HepG2 (cell line): ENCODE data around the gene RNF222. TPM values are rescaled to one million over a fixed set of nuclear protein-coding genes. Genes with fewer than 3 reads are reported as not detected.

Experiments used
- BRD4 ChIP-seq: sonication (generic); formaldehyde crosslinking; IDR thresholded peaks from 2 replicates; pipeline ENCODE4 v1.4.0; 2020; ENCODE audit warnings: missing genetic modification reagents
- CREB1 ChIP-seq, 2 experiments: fragments of 450-650 bp in 1 of 2; IDR thresholded peaks; 2 replicates each; pipeline ENCODE4 v1.6.1; 2016 to 2017; ENCODE audit warnings: control low read depth in 1 of 2, mild to moderate bottlenecking in 1 of 2, missing compliant biosample characterization in 1 of 2, missing genetic modification characterization in 1 of 2
- ELF4 ChIP-seq: sonication (generic); formaldehyde crosslinking; IDR thresholded peaks from 2 replicates; pipeline ENCODE4 v1.5.0; 2020; ENCODE audit warnings: missing genetic modification reagents, mild to moderate bottlenecking, moderate library complexity, borderline replicate concordance
- GATA4 ChIP-seq: sonication (generic); IDR thresholded peaks from 2 replicates; pipeline ENCODE4 v1.6.1; 2016; ENCODE audit warnings: antibody characterized with exemption, low read depth, borderline replicate concordance
- GTF3A ChIP-seq: sonication (generic); formaldehyde crosslinking; conservative IDR thresholded peaks from 2 replicates; pipeline ENCODE4 v1.4.0; 2020; ENCODE audit warnings: mild to moderate bottlenecking, missing genetic modification reagents
- MXD1 ChIP-seq: sonication (generic); formaldehyde crosslinking; IDR thresholded peaks from 2 replicates; pipeline ENCODE4 v1.4.0; 2020; ENCODE audit warnings: mild to moderate bottlenecking, missing genetic modification reagents
- NFAT5 ChIP-seq: sonication (generic); formaldehyde crosslinking; IDR thresholded peaks from 2 replicates; pipeline ENCODE4 v1.4.0; 2020; ENCODE audit warnings: missing genetic modification reagents
- NFKB2 ChIP-seq: sonication (generic); formaldehyde crosslinking; IDR thresholded peaks from 2 replicates; pipeline ENCODE4 v1.4.0; 2020; ENCODE audit warnings: missing genetic modification reagents, borderline replicate concordance
- NR2F1 ChIP-seq, 2 experiments: fragments of 450-650 bp in 1 of 2; formaldehyde crosslinking in 1 of 2; IDR thresholded peaks; 2 replicates each; pipeline versions ENCODE4 v1.5.0 to v1.6.1; 2016 to 2020; ENCODE audit warnings: mild to moderate bottlenecking in 1 of 2, missing compliant biosample characterization in 1 of 2, missing genetic modification reagents in 1 of 2, moderate library complexity in 1 of 2
- RELA ChIP-seq: sonication (generic); formaldehyde crosslinking; IDR thresholded peaks from 2 replicates; pipeline ENCODE4 v1.4.0; 2020; ENCODE audit warnings: missing genetic modification reagents
- SMARCE1 ChIP-seq: fragments of 450-650 bp; IDR thresholded peaks from 2 replicates; pipeline ENCODE4 v1.6.1; 2017; ENCODE audit warnings: borderline replicate concordance
- SP140L ChIP-seq: sonication (generic); formaldehyde crosslinking; IDR thresholded peaks from 2 replicates; pipeline ENCODE4 v1.4.0; 2020; ENCODE audit warnings: missing genetic modification reagents, borderline replicate concordance
- TBP ChIP-seq: sonication (generic); formaldehyde crosslinking; IDR thresholded peaks from 2 replicates; pipeline ENCODE4 v1.5.0; 2020; ENCODE audit warnings: missing genetic modification reagents
- ZBED4 ChIP-seq: sonication (generic); formaldehyde crosslinking; IDR thresholded peaks from 2 replicates; pipeline ENCODE4 v1.4.0; 2020; ENCODE audit warnings: missing genetic modification reagents, borderline replicate concordance
- ZFX ChIP-seq: sonication (generic); formaldehyde crosslinking; IDR thresholded peaks from 2 replicates; pipeline ENCODE4 v1.4.0; 2020; ENCODE audit warnings: mild to moderate bottlenecking, low read depth, missing genetic modification reagents, moderate library complexity
- ZNF276 ChIP-seq: sonication (generic); formaldehyde crosslinking; IDR thresholded peaks from 2 replicates; pipeline ENCODE4 v1.4.0; 2020; ENCODE audit warnings: mild to moderate bottlenecking, low read depth, missing genetic modification reagents
- ZNF33B ChIP-seq: sonication (generic); formaldehyde crosslinking; IDR thresholded peaks from 2 replicates; pipeline ENCODE4 v1.5.1; 2020; ENCODE audit warnings: mild to moderate bottlenecking, missing genetic modification reagents
- ZNF367 ChIP-seq: sonication (generic); formaldehyde crosslinking; IDR thresholded peaks from 2 replicates; pipeline ENCODE4 v1.4.0; 2020; ENCODE audit warnings: missing genetic modification reagents, borderline replicate concordance
- ZNF781 ChIP-seq: sonication (generic); formaldehyde crosslinking; IDR thresholded peaks from 2 replicates; pipeline ENCODE4 v1.5.1; 2020; ENCODE audit warnings: borderline replicate concordance, mild to moderate bottlenecking, missing genetic modification reagents; ENCODE audit errors: not compliant biosample characterization
- polyA plus RNA-seq, 8 experiments: library from polyadenylated mRNA; depleted of rRNA in 3 of 8; stranded (reverse) in 7 of 8; unstranded in 1 of 8; fragments of >200 nt; fragmentation: Illumina TruSeq in 4 of 8; extraction: Trizol in 4 of 8; gene quantifications; 2 replicates each; pipeline versions ENCODE4 v1.2.1 to v1.2.3, GENCODE V29; 2011 to 2016; ENCODE audit warnings: low read depth in 4 of 8, missing spikeins in 1 of 8, mixed read lengths in 1 of 8; ENCODE audit not compliant: insufficient read depth in 1 of 8
- total RNA-seq, 5 experiments: library from RNA; depleted of rRNA; stranded (reverse); fragments of >200 nt; fragmentation: Illumina TruSeq; extraction: Trizol; gene quantifications; 2 replicates each; pipeline ENCODE4 v1.2.3, GENCODE V29; 2016; ENCODE audit warnings: low read depth in 1 of 5

RNF222 gene
- total and polyA plus RNA-seq, 2 of the 13 experiments (the other 11 are each of a cell fraction or from before 2014, with no cell fraction given): not detected

- TF ChIP-seq NFAT5 (CRISPR knock-in tag): peak; percentile 66; the same call in 1 of the 2 replicates
- no peak for TF ChIP-seq MXD1 (CRISPR knock-in tag)
- no peak for TF ChIP-seq NR2F1 (CRISPR knock-in tag; IDR thresholded peaks at IDR 0.05)
- TF ChIP-seq ELF4: no peak
- 0 out of 2 replicates have a peak, but pooled peaks have one; percentile 46 for TF ChIP-seq ZFX (CRISPR knock-in tag)
- no peak for TF ChIP-seq SMARCE1
- peak; percentile 89; the same call in 1 of the 2 replicates for TF ChIP-seq BRD4
- TF ChIP-seq ZBED4 (CRISPR knock-in tag): no peak
- no peak for TF ChIP-seq ZNF33B
- no peak for TF ChIP-seq SP140L
- TF ChIP-seq NFKB2: peak; percentile 67; the same call in 1 of the 2 replicates
- TF ChIP-seq TBP (CRISPR knock-in tag): 0 out of 2 replicates have a peak, but pooled peaks have one; percentile 41
- no peak; the same call in 1 of the 2 replicates for TF ChIP-seq GATA4
- TF ChIP-seq RELA (CRISPR knock-in tag): no peak
- no peak; the same call in 1 of the 2 replicates for TF ChIP-seq ZNF367 (CRISPR knock-in tag)
- TF ChIP-seq GTF3A (CRISPR knock-in tag): no peak; the same call in 1 of the 2 replicates
- TF ChIP-seq ZNF781 (CRISPR knock-in tag): peak; percentile 40
- TF ChIP-seq ZNF276 (CRISPR knock-in tag): no peak
- no peak for TF ChIP-seq CREB1 (IDR thresholded peaks at IDR 0.05)
- TF ChIP-seq CREB1 (CRISPR knock-in tag; IDR thresholded peaks at IDR 0.05): no peak
Observed at GRCh38 chr17:8382880-8383142, 14.8 kb downstream of the RNF222 start (continued).
